K562 (cell line): Measurements from ENCODE around the gene VWA7. TPM values are rescaled to one million over a fixed set of nuclear protein-coding genes. Genes with fewer than 3 reads are reported as not detected.

Experiments
- EGR1 ChIP-seq: fragments of 450-650 bp; conservative IDR thresholded peaks from 2 replicates; pipeline ENCODE4 v1.6.1; 2017; ENCODE audit warnings: mild to moderate bottlenecking
- MEF2A ChIP-seq: IDR thresholded peaks from 2 replicates; pipeline ENCODE4 v1.6.1; 2011; ENCODE audit warnings: low read depth, mild to moderate bottlenecking, low read length, moderate library complexity; ENCODE audit not compliant: control insufficient read depth
- MTA1 ChIP-seq: fragments of 450-650 bp; IDR thresholded peaks from 2 replicates; pipeline ENCODE4 v1.6.1; 2017; ENCODE audit warnings: borderline replicate concordance
- NCOA4 ChIP-seq: fragments of 450-650 bp; IDR thresholded peaks from 2 replicates; pipeline ENCODE4 v1.6.1; 2018; ENCODE audit warnings: mild to moderate bottlenecking; ENCODE audit not compliant: partially characterized antibody
- NFRKB ChIP-seq: fragments of 450-650 bp; IDR thresholded peaks from 2 replicates; pipeline ENCODE4 v1.6.1; 2016; ENCODE audit warnings: low read depth
- SMAD1 ChIP-seq: fragments of 150-350 bp; IDR thresholded peaks from 2 replicates; pipeline ENCODE4 v1.6.1; 2014; ENCODE audit warnings: low read length, low read depth; ENCODE audit not compliant: partially characterized antibody
- SNRNP70 ChIP-seq: fragments of 200-400 bp; formaldehyde crosslinking; optimal IDR thresholded peaks from 2 replicates; pipeline ENCODE3; 2017; ENCODE audit warnings: low read depth, low read length
- SOX6 ChIP-seq: fragments of 450-650 bp; IDR thresholded peaks from 2 replicates; pipeline ENCODE4 v1.6.1; 2014; ENCODE audit warnings: mild to moderate bottlenecking
- ZNF79 ChIP-seq: fragments of 250-450 bp; sonication (Bioruptor Pico); IDR thresholded peaks from 2 replicates; pipeline ENCODE4 v1.4.0; 2020; ENCODE audit warnings: low read depth, mild to moderate bottlenecking, moderate library complexity
- polyA plus RNA-seq, 8 experiments: library from polyadenylated mRNA; depleted of rRNA in 4 of 8; stranded (reverse) in 5 of 8; unstranded in 3 of 8; fragments of >200 nt; fragmentation: Nextera tagmentation in 2 of 8; fragmentation: Illumina TruSeq in 1 of 8; extraction: Ambion mirVana in 2 of 8; extraction: Trizol in 1 of 8; gene quantifications; 2 replicates each; pipeline versions ENCODE4 v1.2.1 to v1.2.3, GENCODE V29; 2011 to 2014; ENCODE audit warnings: inconsistent platforms in 1 of 8, missing spikeins in 1 of 8
- total RNA-seq, 7 experiments: library from RNA; depleted of rRNA in 6 of 7; stranded (reverse); fragments of >200 nt in 6 of 7; fragmentation: Illumina TruSeq in 2 of 7; extraction: Trizol in 2 of 7; gene quantifications; 2 replicates each; pipeline versions ENCODE4 v1.2.1 to v1.2.3, GENCODE V29; 2011 to 2021; ENCODE audit warnings: low replicate concordance in 1 of 7
- TF ChIP-seq, protein P1 (sequence below), 2 experiments: IDR thresholded peaks in 1 of 2; conservative IDR thresholded peaks in 1 of 2; 2 replicates each; pipeline ENCODE4 v1.6.1; 2016; ENCODE audit warnings: low read depth in 2 of 2, mild to moderate bottlenecking in 1 of 2, missing compliant biosample characterization in 1 of 2, missing genetic modification characterization in 1 of 2, moderate library complexity in 1 of 2
- TF ChIP-seq, protein P2 (sequence below): fragments of 450-650 bp; IDR thresholded peaks from 2 replicates; pipeline ENCODE4 v1.6.1; 2016
- TF ChIP-seq, protein P3 (sequence below): fragments of 250-450 bp; sonication (Bioruptor Pico); IDR thresholded peaks from 2 replicates; pipeline ENCODE4 v1.8.0; 2021; ENCODE audit warnings: mild to moderate bottlenecking, moderate library complexity
- TF ChIP-seq, protein P4 (sequence below): IDR thresholded peaks from 2 replicates; pipeline ENCODE4 v1.6.1; 2012; ENCODE audit warnings: low read depth, low read length, improper control_type of control experiment, borderline replicate concordance
- TF ChIP-seq, protein P5 (sequence below), 2 experiments: fragments of 150-350 bp in 1 of 2; IDR thresholded peaks; 2 replicates each; pipeline ENCODE4 v1.6.1; 2012 to 2016; ENCODE audit warnings: low read depth in 2 of 2, low read length in 2 of 2, mild to moderate bottlenecking in 1 of 2, moderate library complexity in 1 of 2

VWA7 gene
- total and polyA plus RNA-seq, 9 of the 15 experiments (the other 6 are each of a cell fraction or from before 2014, with no cell fraction given) = 0.18 to 2.9 (median 0.95) TPM

DNA sequence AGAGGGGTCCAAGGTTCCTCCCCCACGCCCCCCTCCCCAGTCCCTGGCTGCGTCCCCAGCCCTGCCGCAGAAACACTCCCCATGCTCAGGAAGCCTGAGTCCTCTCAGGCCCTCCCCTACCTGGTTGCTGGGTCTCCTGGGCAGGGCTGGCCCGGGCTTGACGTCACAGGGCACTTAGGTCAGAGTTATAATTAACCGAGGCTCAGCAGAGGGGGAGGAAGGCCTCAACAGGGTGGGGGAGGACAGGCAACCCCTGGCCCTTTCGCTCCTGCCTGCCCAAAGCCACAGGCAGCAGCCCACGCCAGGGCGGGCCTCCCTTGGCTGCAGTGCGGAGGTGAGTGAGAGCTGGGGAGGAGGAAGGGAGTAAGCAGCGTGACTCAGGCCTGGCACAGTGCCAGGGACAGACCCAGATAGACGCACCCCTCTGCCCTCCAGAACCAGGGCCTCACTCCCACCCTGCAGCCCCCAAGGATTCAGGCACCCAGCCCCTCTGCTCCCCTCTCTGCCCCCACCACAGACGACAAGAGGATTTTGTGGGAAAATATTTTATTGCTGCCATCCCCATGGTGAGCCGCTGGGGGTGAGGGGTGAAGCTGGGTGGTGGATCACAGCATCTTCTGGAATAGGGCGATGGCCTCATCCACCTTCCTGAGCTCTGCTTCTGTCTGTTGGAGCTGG lies at the start of gene VWA7 (continued):
- peak; percentile 100 for TF ChIP-seq EGR1
- TF ChIP-seq, protein P1, sequence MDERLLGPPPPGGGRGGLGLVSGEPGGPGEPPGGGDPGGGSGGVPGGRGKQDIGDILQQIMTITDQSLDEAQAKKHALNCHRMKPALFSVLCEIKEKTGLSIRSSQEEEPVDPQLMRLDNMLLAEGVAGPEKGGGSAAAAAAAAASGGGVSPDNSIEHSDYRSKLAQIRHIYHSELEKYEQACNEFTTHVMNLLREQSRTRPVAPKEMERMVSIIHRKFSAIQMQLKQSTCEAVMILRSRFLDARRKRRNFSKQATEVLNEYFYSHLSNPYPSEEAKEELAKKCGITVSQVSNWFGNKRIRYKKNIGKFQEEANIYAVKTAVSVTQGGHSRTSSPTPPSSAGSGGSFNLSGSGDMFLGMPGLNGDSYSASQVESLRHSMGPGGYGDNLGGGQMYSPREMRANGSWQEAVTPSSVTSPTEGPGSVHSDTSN (CRISPR knock-in tag; IDR thresholded peaks at IDR 0.05; ENCODE audit: low read depth) = no peak
- TF ChIP-seq, protein P1 (tag; conservative IDR thresholded peaks at IDR 0.05; ENCODE audit: low read depth) = peak; percentile 53; the same call in 1 of the 2 replicates
- TF ChIP-seq SOX6 = peak; percentile 94
- peak; percentile 100 for TF ChIP-seq SMAD1
- TF ChIP-seq NFRKB = no peak
- TF ChIP-seq, protein P2, sequence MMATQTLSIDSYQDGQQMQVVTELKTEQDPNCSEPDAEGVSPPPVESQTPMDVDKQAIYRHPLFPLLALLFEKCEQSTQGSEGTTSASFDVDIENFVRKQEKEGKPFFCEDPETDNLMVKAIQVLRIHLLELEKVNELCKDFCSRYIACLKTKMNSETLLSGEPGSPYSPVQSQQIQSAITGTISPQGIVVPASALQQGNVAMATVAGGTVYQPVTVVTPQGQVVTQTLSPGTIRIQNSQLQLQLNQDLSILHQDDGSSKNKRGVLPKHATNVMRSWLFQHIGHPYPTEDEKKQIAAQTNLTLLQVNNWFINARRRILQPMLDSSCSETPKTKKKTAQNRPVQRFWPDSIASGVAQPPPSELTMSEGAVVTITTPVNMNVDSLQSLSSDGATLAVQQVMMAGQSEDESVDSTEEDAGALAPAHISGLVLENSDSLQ = peak; percentile 76
- peak; percentile 78 for TF ChIP-seq SNRNP70
- TF ChIP-seq MEF2A = peak; percentile 100
- TF ChIP-seq NCOA4 = no peak
- TF ChIP-seq, protein P3, sequence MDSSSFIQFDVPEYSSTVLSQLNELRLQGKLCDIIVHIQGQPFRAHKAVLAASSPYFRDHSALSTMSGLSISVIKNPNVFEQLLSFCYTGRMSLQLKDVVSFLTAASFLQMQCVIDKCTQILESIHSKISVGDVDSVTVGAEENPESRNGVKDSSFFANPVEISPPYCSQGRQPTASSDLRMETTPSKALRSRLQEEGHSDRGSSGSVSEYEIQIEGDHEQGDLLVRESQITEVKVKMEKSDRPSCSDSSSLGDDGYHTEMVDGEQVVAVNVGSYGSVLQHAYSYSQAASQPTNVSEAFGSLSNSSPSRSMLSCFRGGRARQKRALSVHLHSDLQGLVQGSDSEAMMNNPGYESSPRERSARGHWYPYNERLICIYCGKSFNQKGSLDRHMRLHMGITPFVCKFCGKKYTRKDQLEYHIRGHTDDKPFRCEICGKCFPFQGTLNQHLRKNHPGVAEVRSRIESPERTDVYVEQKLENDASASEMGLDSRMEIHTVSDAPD (CRISPR knock-in tag) = no peak
- no peak for TF ChIP-seq ZNF79 (CRISPR knock-in tag)
- TF ChIP-seq MTA1 = peak; percentile 92
- TF ChIP-seq, protein P4, sequence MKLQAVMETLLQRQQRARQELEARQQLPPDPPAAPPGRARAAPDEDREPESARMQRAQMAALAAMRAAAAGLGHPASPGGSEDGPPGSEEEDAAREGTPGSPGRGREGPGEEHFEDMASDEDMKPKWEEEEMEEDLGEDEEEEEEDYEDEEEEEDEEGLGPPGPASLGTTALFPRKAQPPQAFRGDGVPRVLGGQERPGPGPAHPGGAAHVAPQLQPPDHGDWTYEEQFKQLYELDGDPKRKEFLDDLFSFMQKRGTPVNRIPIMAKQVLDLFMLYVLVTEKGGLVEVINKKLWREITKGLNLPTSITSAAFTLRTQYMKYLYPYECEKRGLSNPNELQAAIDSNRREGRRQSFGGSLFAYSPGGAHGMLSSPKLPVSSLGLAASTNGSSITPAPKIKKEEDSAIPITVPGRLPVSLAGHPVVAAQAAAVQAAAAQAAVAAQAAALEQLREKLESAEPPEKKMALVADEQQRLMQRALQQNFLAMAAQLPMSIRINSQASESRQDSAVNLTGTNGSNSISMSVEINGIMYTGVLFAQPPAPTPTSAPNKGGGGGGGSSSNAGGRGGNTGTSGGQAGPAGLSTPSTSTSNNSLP = no peak
- TF ChIP-seq, protein P5, sequence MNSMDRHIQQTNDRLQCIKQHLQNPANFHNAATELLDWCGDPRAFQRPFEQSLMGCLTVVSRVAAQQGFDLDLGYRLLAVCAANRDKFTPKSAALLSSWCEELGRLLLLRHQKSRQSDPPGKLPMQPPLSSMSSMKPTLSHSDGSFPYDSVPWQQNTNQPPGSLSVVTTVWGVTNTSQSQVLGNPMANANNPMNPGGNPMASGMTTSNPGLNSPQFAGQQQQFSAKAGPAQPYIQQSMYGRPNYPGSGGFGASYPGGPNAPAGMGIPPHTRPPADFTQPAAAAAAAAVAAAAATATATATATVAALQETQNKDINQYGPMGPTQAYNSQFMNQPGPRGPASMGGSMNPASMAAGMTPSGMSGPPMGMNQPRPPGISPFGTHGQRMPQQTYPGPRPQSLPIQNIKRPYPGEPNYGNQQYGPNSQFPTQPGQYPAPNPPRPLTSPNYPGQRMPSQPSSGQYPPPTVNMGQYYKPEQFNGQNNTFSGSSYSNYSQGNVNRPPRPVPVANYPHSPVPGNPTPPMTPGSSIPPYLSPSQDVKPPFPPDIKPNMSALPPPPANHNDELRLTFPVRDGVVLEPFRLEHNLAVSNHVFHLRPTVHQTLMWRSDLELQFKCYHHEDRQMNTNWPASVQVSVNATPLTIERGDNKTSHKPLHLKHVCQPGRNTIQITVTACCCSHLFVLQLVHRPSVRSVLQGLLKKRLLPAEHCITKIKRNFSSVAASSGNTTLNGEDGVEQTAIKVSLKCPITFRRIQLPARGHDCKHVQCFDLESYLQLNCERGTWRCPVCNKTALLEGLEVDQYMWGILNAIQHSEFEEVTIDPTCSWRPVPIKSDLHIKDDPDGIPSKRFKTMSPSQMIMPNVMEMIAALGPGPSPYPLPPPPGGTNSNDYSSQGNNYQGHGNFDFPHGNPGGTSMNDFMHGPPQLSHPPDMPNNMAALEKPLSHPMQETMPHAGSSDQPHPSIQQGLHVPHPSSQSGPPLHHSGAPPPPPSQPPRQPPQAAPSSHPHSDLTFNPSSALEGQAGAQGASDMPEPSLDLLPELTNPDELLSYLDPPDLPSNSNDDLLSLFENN (IDR thresholded peaks at IDR 0.05; ENCODE audit: low read depth in 2 of 2, low read length in 2 of 2) = peak in 1 of 2 experiments; percentile 84; a peak in 2 of 4 replicates
